Stimulated activated CD4-positive, alpha-beta T cell treated with anti-CD3 and anti-CD28 coated beads, Interleukin-4, amount 100 ng/mL, for 4 hours (primary cell): ENCODE results near the gene EFNA5.

Experiments used
- DNase-seq, 2 experiments: peaks; one replicate each; pipeline ENCODE4 v3.0.0-alpha.2; 2020

The EFNA5 gene

DNA sequence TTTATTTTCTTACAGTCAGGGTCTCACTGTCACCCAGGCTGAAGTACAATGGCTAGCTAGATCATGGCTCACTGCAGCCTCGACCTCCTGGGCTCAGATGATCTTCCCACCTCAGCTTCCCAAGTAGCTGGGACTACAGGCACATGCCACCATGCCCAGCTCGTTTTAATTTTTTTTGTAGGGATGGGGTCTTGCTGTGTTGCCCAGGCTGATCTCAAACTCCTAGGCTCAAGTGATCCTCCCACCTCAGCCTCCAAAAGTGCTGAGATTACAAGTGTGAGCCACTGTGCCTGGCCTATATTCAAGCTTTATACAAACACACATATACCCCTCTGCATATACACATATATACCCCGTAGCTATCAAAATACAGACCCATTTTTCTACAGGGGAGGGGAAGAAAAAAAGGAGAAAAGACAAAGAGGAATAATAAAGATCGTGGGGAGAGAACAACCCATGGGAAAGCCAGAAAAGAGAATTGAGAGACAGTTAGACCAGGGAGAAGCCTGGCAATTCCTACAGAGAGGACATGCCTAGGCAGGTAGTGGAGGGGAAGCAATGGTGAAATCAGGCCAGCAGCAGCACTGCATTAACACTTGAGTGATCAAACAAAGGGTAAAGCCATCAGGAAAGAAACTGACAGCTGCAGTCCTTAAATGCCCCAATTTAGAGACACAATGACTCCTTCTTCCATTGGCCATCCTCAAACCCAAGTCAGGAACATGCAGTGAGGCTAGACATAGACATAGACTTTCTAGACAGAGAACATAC, 102.7 kb downstream of the EFNA5 start:
- DNase-seq: no peak

DNA sequence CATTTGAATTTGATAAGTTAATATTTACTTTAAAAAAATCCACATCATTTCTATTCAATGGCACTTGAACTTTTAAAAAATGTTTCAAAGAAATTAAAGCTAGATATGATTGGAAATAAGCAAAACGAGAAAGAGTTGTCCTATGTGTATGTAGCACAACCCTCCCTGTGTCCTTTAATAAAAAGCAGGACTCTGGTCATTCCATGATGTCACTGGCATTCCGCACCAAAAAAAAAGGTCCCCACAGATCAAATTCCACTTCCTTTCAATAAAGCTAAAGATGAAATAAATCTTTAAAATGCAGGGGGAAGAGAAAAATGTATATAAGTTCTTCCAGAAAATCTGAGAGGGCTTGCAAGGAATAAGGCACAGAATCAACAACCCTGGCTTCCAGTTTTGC, 103.8 kb downstream of the EFNA5 start:
- DNase-seq: no peak

DNA sequence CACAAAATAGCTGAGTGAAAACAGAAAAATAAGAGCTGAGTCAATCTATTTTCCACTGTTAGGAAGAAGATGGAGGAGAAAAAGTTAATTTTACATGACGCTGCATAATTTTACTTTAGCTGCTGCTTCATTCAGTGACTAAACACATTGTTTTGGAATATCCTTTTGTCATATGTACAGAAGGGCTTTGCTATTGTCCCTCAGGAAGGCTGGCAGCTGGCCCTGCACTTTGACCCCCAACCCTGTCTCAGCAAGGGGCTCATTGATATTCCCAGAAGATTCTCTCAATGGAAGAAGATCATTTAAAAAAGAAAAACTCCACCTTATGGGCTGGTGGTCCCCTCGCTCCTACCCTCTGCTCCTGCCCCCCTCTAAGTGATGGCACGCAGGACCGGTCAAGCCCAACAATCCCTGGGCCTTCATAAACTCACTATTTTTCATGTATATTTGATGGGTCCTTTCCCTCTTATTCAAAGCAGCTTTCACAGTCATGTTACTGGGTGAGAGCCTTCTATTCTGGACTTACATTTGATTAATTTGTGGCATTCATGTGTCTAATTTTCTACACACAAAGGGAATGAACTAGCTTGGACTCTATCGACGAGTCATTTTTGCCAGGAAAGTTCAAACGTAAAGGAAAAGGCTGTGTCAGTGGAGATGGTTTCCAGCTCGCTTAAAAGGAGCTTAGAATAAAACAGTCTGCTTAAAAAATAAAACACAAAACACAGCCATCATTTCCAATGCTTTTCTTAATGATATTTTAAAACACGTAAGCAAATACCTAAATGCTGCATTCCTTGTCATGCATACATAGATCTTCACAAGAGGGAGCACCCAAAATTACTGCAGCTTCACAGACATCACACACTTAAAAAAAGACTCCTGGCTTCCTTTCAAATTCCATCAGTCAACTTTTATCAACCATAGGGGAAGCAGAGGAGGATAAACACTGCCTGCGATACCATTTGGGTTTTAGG, 104.7 kb downstream of the EFNA5 start:
- DNase-seq: no peak

DNA sequence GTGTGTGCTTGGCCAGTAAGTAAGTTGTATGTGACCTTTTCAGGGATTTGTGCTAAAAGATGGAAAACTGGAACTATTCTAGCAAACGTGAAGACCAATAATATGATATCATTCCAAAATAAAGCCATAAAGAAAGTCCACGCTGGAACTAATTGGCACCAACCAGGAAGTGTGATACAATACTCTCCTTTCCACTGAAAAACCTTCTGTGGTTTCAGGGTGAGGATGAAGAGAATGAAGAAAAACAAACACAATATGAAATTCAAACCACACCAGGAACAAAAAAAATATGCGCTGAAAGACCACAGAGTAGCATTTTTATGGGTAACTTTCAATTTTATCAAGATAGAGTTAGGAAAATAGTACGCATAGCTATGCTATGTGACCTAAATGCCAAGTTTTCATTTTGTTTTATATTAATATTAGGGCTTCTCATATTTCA, 105.8 kb downstream of the EFNA5 start:
- DNase-seq: no peak

DNA sequence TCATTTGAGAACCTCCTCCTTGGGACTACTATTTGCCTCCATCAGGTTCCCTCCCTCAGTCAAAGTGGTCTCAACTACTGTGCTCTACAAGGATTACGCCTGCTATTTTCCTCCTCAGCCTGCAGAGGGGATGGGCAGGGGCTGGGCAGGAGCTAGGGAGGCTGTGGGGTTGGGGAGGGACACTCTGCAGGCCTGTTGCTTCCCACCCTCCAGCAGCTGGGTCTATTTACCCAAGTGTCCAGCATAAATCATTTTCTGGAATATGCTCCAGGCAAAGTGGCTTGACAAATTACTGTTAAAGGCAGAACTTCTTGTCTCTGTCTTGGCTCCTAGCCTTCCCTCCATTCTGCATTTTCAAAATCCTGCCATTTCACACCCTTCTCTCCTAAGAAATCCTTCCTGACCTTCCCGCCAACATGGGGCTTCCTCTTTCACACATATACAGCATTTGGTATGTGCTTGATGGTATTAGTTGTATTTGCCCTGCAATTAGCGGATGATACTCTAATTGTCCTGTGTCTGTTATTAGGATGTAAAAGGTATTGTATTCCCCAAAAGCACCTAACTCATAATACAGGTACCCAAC, 106.7 kb downstream of the EFNA5 start:
- DNase-seq: no peak

DNA sequence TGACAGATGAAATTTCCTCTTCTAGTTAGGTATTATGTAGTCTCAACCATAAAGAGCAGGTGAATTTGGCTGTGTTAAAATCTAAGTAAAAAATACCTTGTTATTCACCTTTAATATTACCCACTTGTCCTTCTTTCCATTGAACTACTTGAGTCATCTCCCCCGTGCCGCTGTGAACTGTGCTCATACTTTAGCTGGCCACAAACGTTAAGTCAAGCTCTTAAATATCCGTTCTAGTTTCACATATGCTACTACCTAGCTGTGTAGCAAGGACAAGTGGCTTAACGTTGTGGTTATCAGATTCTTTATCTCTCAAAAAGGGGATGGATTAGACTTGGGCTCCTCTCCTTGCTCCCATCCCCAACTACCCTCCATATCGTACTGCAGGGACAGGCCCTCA, 110.4 kb downstream of the EFNA5 start:
- no peak for DNase-seq

DNA sequence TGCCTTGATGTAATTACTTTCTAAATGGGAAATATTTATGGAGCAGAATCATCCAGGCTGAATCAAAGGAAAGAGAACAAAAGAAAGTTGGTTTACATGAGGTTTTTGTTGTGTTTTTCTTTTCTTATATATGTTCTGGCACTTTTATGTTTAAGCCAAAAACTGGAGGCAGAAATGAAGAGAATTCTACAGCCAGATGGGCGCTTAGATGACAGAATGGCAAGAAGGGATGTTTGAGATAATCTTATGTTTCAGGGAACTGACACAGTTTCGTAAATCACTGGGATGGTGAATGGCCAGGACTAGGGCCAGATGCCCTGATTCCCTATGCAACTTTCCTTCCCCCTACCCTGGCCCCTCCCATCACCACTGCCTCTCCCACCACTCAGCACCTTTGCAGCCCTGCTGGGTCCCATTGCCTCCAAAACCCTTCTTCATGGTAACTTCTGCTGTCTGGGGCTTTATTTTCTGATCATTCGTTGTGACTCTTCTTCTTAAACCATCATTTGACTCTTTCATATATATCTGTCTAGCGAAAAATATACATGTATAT, 111.8 kb downstream of the EFNA5 start:
- DNase-seq: no peak

DNA sequence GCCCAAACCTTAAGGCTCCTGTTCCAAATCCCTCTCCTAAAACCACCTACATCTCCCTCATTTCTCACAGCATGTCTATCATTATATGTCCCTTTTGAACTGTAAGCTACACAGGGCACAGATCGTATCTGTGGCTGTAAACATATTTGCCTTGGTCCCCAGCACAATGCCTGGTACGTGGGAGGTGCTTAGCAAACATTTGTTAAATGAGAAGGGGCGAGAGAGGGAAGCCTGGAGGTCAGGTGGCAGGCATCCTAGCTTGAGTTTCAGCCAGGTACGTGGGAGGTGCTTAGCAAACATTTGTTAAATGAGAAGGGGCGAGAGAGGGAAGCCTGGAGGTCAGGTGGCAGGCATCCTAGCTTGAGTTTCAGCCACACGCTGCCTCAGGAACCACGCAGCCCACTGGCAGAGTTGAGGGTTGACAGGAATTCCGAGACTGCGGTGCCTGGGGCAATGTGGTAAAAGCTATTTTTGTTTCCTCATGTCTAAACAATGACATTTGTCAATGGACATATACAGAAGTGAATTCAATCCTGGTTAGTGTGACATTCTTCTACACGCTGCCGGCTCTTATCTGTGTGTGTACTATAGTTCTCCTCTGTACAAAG, 113.6 kb downstream of the EFNA5 start:
- DNase-seq: no peak

DNA sequence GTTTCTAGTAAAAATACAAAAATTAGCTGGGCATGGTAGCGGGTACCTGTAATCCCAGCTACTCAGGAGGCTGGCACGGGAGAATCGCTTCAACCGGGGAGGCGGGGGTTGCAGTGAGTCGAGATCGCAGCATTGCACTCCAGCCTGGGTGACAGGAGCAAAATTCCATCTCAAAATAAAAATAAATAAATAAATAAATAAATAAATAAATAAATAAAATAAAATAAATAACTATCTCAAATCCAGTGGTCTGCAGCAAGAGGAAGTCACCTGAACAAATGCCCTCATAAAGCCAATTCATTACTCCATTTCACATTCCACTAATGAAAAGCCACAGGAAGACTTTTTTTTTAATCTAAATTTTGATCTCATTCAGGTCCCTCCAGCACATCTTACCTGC, 114.2 kb downstream of the EFNA5 start:
- DNase-seq: no peak

DNA sequence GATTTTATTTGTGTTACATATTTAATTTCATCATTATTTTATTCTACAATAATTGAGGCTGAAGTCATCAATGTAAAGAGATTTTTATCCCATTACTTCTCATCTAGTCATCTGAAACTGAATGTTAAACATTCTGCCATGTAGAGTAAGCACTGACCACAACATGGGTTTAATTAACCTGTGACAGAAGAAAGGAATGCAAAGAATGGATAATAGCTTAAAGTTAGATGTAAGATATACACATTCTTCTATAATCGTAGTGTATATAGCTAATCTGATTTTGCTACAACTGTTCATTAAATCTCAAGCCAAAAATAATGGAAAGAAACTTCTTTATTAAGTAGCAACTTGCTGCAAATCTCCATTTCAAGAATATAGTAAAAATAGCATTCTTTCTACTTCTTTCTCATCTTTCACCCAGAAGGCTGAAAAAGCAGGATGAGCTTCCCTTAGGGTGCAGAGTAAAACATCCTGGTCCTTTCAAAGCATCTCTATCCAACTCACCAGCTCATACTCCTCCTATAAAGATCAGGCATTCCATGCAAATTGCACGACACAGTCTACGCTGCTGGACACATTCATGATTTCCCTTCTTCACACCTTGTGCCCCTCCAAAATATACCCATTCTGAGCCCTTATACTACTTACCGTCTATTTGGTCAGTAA, 115.2 kb downstream of the EFNA5 start:
- DNase-seq: no peak

DNA sequence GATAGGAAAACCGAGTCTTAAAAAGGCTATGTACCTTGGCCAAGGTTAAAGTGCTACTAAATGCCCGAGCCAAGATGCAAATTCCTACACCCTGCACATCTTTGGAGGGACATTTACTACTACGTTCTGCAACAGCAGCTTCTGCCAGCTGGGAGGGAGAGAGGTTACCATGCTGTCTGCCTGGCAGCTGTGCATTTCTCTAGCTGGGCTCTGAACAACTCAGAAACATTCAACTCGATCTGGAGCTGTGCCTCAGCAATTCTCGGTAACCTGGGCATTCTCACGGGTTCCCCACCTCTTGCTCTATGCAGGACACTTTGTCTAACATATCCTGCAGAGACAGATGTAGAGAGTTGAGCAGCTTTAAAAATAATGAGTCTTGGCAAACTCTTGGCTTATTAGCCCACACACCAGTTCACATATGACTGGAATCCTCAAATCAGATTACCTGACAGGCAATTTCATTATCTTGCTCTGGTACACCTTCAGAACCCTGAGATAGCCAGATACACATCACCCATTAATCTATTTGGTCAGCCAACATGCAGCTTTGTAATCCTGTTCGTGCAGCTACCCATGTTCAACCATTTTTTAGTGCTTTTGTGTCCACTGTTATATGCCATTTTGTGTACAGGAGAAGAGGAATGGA, 115.8 kb downstream of the EFNA5 start:
- no peak for DNase-seq

DNA sequence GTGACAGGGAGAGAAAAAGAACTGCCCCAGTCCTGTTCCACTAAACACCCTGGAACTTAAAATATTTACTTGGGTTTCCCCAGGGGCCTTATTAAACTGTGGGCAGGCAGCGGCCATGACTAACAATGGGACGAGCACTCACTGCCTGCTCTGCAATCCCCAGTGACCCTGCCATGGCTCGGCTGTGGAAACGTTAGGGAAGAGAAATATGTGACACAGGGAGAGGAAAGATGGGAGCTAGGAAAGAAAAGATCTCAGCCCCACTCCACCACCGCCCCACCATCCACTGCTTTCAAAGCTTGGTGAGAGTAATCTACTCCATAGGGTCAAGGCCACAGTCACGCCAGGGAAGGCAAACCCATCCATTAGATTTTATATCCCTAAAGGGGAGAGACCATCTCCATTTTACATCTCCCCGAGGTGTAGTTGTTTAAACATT, 117.6 kb downstream of the EFNA5 start:
- DNase-seq: no peak

DNA sequence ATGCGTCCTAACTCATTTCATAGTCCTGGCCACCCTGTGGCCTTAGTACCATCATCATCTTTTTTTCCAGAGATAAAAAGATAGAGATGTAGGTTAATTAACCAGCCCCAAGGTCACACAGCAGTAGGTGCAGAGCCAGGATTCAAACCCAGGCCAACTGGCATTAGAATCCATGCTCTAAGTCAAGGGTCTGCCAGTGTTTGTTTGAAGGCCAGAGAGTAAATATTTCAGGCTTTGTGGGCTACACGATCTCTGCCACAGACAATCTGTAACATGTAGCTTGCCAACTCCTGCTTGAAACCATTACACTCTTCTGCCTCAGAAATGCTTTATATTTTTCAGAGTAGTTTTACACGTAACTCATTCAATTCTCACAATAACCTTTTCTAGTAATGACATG, 119.6 kb downstream of the EFNA5 start:
- no peak for DNase-seq

DNA sequence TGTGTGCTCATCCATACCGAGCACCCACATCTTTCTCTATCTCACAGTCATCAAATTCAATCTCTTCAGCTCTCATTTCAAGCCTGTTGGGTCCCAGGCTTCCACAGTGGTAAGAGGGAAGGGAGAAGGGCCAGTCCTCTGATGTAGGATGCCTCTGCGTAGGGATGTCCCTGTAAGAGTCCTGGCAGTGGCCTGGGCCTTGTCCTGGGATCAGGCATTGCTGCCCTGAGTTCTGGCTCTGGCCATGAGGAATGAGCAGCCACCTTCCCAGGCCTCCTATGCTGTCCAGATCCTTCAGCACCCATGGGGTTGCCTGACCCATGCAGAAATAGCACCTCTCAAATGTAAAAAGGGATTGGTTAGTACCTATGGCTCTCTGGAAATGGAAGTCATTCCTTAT, 121.2 kb downstream of the EFNA5 start:
- no peak for DNase-seq

DNA sequence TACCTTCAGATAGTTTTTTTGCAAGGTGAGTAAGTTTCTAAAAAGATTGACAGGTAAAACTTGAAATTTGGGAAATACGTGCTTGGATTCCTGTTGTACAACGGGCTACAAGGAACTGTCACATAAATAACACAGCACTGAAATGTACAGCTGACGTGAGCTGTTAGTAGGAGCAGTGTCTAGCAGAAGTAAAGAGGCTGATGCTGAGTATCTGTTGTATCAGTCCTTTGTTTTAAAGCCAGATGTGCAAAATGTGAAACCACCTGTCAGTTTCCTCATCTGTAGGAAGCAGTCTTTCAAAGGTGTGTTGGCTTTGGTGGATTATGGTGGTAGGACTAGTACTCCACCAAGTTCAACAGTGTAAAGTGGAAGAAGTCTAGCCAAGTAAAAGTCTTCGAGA, 122.3 kb downstream of the EFNA5 start:
- no peak for DNase-seq

DNA sequence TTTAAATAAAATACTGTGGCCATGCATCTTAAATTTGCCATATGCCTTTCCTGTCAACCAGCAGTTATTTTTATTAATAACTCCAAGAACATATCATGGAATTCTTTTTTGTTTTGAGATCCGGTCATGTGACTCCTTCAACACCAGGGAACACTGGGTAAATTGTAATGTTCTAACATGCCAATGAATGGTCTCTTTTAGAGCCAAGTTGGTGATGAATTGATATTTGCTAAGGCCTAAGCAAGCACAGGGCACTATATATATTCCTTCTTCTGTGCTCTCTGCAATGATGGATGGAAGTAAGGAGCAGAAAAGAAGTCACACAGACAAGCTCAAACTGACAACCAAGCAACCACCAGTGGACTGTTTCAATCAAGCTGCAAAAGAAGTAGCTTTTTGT, 124.0 kb downstream of the EFNA5 start:
- no peak for DNase-seq

DNA sequence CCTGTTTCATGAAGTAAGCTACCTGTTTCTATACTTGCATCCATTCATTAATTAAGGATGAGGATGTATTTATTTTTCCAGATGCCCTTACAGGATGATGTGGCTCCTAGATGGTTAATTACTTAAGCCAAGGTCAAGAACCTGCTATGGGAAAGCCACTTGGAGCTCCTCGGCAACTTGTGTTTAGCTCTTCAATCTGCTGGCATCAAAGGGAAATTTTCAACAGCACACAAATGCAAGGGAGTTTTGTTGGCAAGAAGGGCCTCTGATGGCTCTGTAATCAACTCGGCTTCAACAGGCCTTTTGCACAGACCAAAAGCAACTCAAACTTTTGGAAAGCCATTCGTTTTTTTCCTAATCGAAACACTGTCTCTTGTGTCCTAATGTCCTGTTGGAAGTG, 125.3 kb downstream of the EFNA5 start:
- DNase-seq: no peak

DNA sequence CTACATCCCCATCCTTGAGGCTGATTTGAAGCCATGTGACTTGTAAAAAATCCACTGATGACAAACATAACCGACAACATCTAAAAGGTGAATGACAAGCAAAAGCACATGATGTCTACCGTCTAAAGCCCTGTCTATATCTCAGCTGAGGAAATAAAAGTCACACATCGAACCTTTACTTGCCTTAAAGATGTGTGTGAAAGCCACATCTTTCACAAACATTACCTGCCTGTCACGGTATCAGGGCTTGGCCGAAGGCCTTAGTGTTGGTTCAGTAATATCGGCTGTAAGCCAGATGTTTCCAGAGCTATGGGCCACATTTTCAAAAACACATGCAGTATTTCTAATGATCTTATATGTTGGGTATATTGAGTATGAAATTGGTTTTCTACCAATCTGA, 125.8 kb downstream of the EFNA5 start:
- DNase-seq: no peak

DNA sequence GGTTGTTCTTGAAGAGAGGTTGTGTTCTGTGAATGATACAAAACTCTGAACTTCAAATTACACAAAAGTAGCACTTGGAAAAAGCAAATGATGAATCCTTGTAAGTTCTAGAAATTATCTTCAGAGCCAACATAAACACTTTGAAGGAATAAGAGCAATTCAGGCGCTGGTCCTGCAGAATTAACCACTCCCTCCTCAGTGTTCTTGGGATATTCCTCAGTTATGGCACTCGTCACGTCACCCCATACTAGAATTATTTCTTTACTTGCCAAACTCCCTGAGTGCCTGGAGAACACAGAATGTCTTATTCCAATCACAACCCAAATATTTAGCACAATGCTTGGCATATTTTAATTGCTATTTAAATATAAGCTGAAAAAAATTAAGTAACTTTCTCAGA, 126.3 kb downstream of the EFNA5 start:
- no peak for DNase-seq

DNA sequence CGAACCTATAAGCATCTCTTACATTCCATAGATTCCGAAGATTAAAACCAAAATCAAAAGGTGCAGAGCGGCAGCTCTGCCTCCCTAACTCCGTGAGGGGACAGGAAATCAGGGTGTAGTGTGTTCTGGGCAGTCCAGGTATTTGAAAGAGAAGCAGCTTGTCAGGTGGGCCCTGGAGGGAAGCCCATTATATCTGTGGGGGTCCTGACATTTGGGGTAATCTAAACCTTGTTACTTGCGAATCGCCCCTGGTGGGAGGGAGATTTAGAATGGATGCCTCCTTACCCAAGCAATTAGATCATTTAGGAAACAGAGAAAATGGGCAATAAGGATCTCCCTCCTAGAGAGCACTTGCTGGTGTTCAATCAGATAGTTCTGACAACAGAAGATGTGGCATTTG, 126.9 kb downstream of the EFNA5 start:
- no peak for DNase-seq

DNA sequence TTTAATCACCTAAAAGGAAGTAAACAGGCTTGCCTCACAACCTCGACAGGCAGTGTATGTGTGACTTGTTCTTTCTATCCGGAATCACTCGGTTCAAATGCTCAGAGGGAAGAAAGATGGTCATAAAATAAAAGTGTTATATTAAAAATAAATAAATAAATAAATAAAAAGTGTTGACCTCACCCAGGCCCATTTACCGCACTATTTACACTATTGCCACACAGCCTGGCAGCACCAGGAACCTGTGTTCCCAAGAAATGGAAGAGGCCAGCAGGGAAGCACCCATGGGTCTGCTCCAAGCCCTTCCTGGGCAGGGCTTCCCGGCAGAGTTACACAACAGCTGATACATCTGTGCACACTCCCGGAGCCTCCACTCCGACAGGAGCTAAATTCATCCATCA, 127.9 kb downstream of the EFNA5 start:
- DNase-seq: no peak

DNA sequence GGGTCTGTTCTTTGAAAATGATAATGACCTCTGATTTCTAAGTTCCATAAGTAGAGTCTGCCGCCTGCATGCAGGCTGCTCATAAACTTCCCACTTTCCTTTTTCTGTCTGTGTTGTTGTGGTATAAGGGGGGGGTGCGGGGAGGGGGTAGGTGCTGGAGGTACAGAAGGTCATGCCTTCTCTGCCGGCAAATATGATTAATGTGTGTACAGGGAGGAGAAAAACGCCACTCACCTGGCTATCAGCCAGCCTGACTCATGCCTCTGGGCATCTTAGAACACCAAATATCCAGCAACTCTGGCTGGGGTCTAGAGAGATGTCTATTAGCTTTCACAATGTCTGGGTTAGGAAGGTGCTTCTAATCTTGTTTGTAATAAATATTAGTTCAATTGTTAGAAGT, 128.3 kb downstream of the EFNA5 start:
- no peak for DNase-seq
